ENCODE measurements around the gene SSBP3.

Gene SSBP3

GRCh38 chr1:54384918-54385726, 21.1 kb downstream of the SSBP3 start:
- H3K4me1 ChIP-seq (ENCODE audit: control insufficient read depth, insufficient read depth, low read length), result peaks cover 21% of the 10 kb centered on the region
- H3K9ac ChIP-seq (ENCODE audit: low read length), result no peak overlapping the region
- H3K27ac ChIP-seq (ENCODE audit: low read depth, low read length), result peak overlapping the region; percentile 41
- no peaks in the 10 kb centered on the region for H3K36me3 ChIP-seq (ENCODE audit: control insufficient read depth, insufficient read depth, low read length)
- no peaks in the 10 kb centered on the region for H3K27me3 ChIP-seq (ENCODE audit: control insufficient read depth, insufficient read depth, low read length)
- H3K4me3 ChIP-seq (ENCODE audit: low read length), result no peak overlapping the region

- no peak overlapping the region for H3K9ac ChIP-seq (ENCODE audit: low read length)
- H3K36me3 ChIP-seq (ENCODE audit: control insufficient read depth, insufficient read depth, low read length), result no peaks in the 10 kb centered on the region
These were observed 21.7 kb downstream of the SSBP3 start for GRCh38 chr1:54384471-54384870.

GRCh38 chr1:54381524-54381923, 24.7 kb downstream of the SSBP3 start:
- no peaks in the 10 kb centered on the region for H3K27me3 ChIP-seq (ENCODE audit: control insufficient read depth, insufficient read depth, low read length)
- H3K36me3 ChIP-seq (ENCODE audit: control insufficient read depth, insufficient read depth, low read length), result no peaks in the 10 kb centered on the region
- H3K9ac ChIP-seq (ENCODE audit: low read length), result no peak overlapping the region
- H3K27ac ChIP-seq (ENCODE audit: low read depth, low read length), result no peak overlapping the region
- no peak overlapping the region for H3K4me3 ChIP-seq (ENCODE audit: low read length)
- H3K4me1 ChIP-seq (ENCODE audit: control insufficient read depth, insufficient read depth, low read length), result peaks cover 30% of the 10 kb centered on the region

More at GRCh38 chr1:54384471-54384870, 21.7 kb downstream of the SSBP3 start:
- Histone ChIP-seq H3K4me3 (ENCODE audit: low read length) (no peak overlapping the region), H3K4me1 (ENCODE audit: control insufficient read depth, insufficient read depth, low read length) (peaks cover 26% of the 10 kb centered on the region), H3K27me3 (ENCODE audit: control insufficient read depth, insufficient read depth, low read length) (no peaks in the 10 kb centered on the region), H3K27ac (ENCODE audit: low read depth, low read length) (peak overlapping the region; percentile 41)

- peaks cover 23% of the 10 kb centered on the region for H3K4me1 ChIP-seq (ENCODE audit: control insufficient read depth, insufficient read depth, low read length)
- H3K27me3 ChIP-seq (ENCODE audit: control insufficient read depth, insufficient read depth, low read length), result no peaks in the 10 kb centered on the region
- H3K9ac ChIP-seq (ENCODE audit: low read length), result no peak overlapping the region
- no peak overlapping the region for H3K4me3 ChIP-seq (ENCODE audit: low read length)
- H3K27ac ChIP-seq (ENCODE audit: low read depth, low read length), result no peak overlapping the region
- no peaks in the 10 kb centered on the region for H3K36me3 ChIP-seq (ENCODE audit: control insufficient read depth, insufficient read depth, low read length)
These were observed 25.8 kb downstream of the SSBP3 start for GRCh38 chr1:54380290-54380882.

- no peaks in the 10 kb centered on the region for H3K27me3 ChIP-seq (ENCODE audit: control insufficient read depth, insufficient read depth, low read length)
- no peaks in the 10 kb centered on the region for H3K36me3 ChIP-seq (ENCODE audit: control insufficient read depth, insufficient read depth, low read length)
- no peak overlapping the region for H3K27ac ChIP-seq (ENCODE audit: low read depth, low read length)
- peaks cover 21% of the 10 kb centered on the region for H3K4me1 ChIP-seq (ENCODE audit: control insufficient read depth, insufficient read depth, low read length)
- H3K4me3 ChIP-seq (ENCODE audit: low read length), result peak overlapping the region; percentile 7
- H3K9ac ChIP-seq (ENCODE audit: low read length), result no peak overlapping the region
These were observed 26.5 kb downstream of the SSBP3 start for GRCh38 chr1:54379555-54380289.

GRCh38 chr1:54378874-54379554, 27.2 kb downstream of the SSBP3 start:
- no peaks in the 10 kb centered on the region for H3K36me3 ChIP-seq (ENCODE audit: control insufficient read depth, insufficient read depth, low read length)
- no peak overlapping the region for H3K27ac ChIP-seq (ENCODE audit: low read depth, low read length)
- H3K27me3 ChIP-seq (ENCODE audit: control insufficient read depth, insufficient read depth, low read length), result no peaks in the 10 kb centered on the region
- H3K9ac ChIP-seq (ENCODE audit: low read length), result no peak overlapping the region
- H3K4me3 ChIP-seq (ENCODE audit: low read length), result no peak overlapping the region
- peaks cover 22% of the 10 kb centered on the region for H3K4me1 ChIP-seq (ENCODE audit: control insufficient read depth, insufficient read depth, low read length)

GRCh38 chr1:54378157-54378873, 27.9 kb downstream of the SSBP3 start:
- peaks cover 22% of the 10 kb centered on the region for H3K4me1 ChIP-seq (ENCODE audit: control insufficient read depth, insufficient read depth, low read length)
- no peak overlapping the region for H3K27ac ChIP-seq (ENCODE audit: low read depth, low read length)
- no peaks in the 10 kb centered on the region for H3K27me3 ChIP-seq (ENCODE audit: control insufficient read depth, insufficient read depth, low read length)
- no peak overlapping the region for H3K4me3 ChIP-seq (ENCODE audit: low read length)
- H3K36me3 ChIP-seq (ENCODE audit: control insufficient read depth, insufficient read depth, low read length), result no peaks in the 10 kb centered on the region
- no peak overlapping the region for H3K9ac ChIP-seq (ENCODE audit: low read length)

- Histone ChIP-seq H3K27me3 (ENCODE audit: control insufficient read depth, insufficient read depth, low read length) (no peaks in the 10 kb centered on the region), H3K36me3 (ENCODE audit: control insufficient read depth, insufficient read depth, low read length) (no peaks in the 10 kb centered on the region), H3K4me3 (ENCODE audit: low read length) (no peak overlapping the region), H3K4me1 (ENCODE audit: control insufficient read depth, insufficient read depth, low read length) (peaks cover 23% of the 10 kb centered on the region), H3K27ac (ENCODE audit: low read depth, low read length) (no peak overlapping the region), H3K9ac (ENCODE audit: low read length) (no peak overlapping the region)
These were observed 29.0 kb downstream of the SSBP3 start for GRCh38 chr1:54377040-54377691.

- Histone ChIP-seq H3K36me3 (ENCODE audit: control insufficient read depth, insufficient read depth, low read length) (no peaks in the 10 kb centered on the region), H3K4me1 (ENCODE audit: control insufficient read depth, insufficient read depth, low read length) (peaks cover 28% of the 10 kb centered on the region), H3K4me3 (ENCODE audit: low read length) (no peak overlapping the region), H3K27ac (ENCODE audit: low read depth, low read length) (no peak overlapping the region), H3K9ac (ENCODE audit: low read length) (no peak overlapping the region), H3K27me3 (ENCODE audit: control insufficient read depth, insufficient read depth, low read length) (no peaks in the 10 kb centered on the region)
These were observed 29.7 kb downstream of the SSBP3 start for GRCh38 chr1:54376430-54377039.

- Histone ChIP-seq H3K27ac (ENCODE audit: low read depth, low read length) (no peak overlapping the region), H3K27me3 (ENCODE audit: control insufficient read depth, insufficient read depth, low read length) (no peaks in the 10 kb centered on the region), H3K4me1 (ENCODE audit: control insufficient read depth, insufficient read depth, low read length) (peaks cover 35% of the 10 kb centered on the region), H3K4me3 (ENCODE audit: low read length) (no peak overlapping the region), H3K9ac (ENCODE audit: low read length) (no peak overlapping the region), H3K36me3 (ENCODE audit: control insufficient read depth, insufficient read depth, low read length) (no peaks in the 10 kb centered on the region)
These were observed 30.3 kb downstream of the SSBP3 start for GRCh38 chr1:54375712-54376429.

GRCh38 chr1:54375298-54375697, 30.9 kb downstream of the SSBP3 start:
- H3K4me1 ChIP-seq (ENCODE audit: control insufficient read depth, insufficient read depth, low read length), result peaks cover 35% of the 10 kb centered on the region
- H3K4me3 ChIP-seq (ENCODE audit: low read length), result no peak overlapping the region
- H3K9ac ChIP-seq (ENCODE audit: low read length), result no peak overlapping the region
- H3K27me3 ChIP-seq (ENCODE audit: control insufficient read depth, insufficient read depth, low read length), result no peaks in the 10 kb centered on the region
- no peaks in the 10 kb centered on the region for H3K36me3 ChIP-seq (ENCODE audit: control insufficient read depth, insufficient read depth, low read length)
- H3K27ac ChIP-seq (ENCODE audit: low read depth, low read length), result no peak overlapping the region
